Measurements from ENCODE around the gene AKNAD1. TPM values are rescaled to one million over a fixed set of nuclear protein-coding genes. Genes with fewer than 3 reads are reported as not detected.
"Not testable (repeated sequence)": the region's sequence is repeated elsewhere in the genome, so short reads cannot be mapped to it uniquely, and the experiment has no call there.

AKNAD1 gene
- total and polyA plus RNA-seq, 2 of the 13 experiments (the other 11 are each of a cell fraction or from before 2014, with no cell fraction given) = not detected

- H2AFZ ChIP-seq (ENCODE audit: low read length); H3K9me3 ChIP-seq (ENCODE audit: low read length); H3K4me3 ChIP-seq (replicated peaks in 1 of 3; ENCODE audit: insufficient read depth in 1 of 3, low read depth in 2 of 3, low read length in 3 of 3); H3K27me3 ChIP-seq (ENCODE audit: control insufficient read depth in 1 of 2, insufficient read depth in 2 of 2, low read length in 2 of 2); ATAC-seq; FAIRE-seq; H3K4me2 ChIP-seq (ENCODE audit: low read depth, low read length); H4K20me1 ChIP-seq (ENCODE audit: insufficient read depth, low read length); H3K36me3 ChIP-seq (replicated peaks in 1 of 2; ENCODE audit: control insufficient read depth in 1 of 2, insufficient read depth in 2 of 2, low read length in 2 of 2); DNase-seq (ENCODE audit: low spot score); intact Hi-C loops (cut with micrococcal nuclease; ENCODE audit: unreplicated experiment); in situ Hi-C loops (cut with HindIII; ENCODE audit: extremely low pct_ligation_motif_present, low pct_unique_long_range_greater_than_20kb); CTCF ChIA-PET (ENCODE audit: low intra/inter-chr PET ratio, low total read pairs); H3K79me2 ChIP-seq (ENCODE audit: insufficient read depth, low read length); BruUV-seq (replicated peaks); H3K9ac ChIP-seq (ENCODE audit: insufficient read depth, low read depth, low read length): not testable (repeated sequence)
- WGBS (ENCODE audit: low lambda C conversion rate) = 96% methylated on average over 6 of the region's 6 CpGs
- Histone ChIP-seq H3K27ac (ENCODE audit: extremely low read length, insufficient read depth, low read length) (peak overlapping the region; percentile 39), H3K4me1 (ENCODE audit: insufficient read depth, low read length) (peaks cover 16% of the 10 kb centered on the region)
- POLR2A ChIA-PET = interaction anchor here (1.0 to 1.3 kb wide), 2 partner anchors 12 to 61 kb away, joined by 3 to 7 read pairs; partner anchors contain the start of gene GPSM2
Observed at GRCh38 chr1:108889006-108889645, 32.2 kb upstream of the AKNAD1 start.

- Histone ChIP-seq H3K27me3 (ENCODE audit: control insufficient read depth in 1 of 2, insufficient read depth in 2 of 2, low read length in 2 of 2) (no peaks in the 10 kb centered on the region), H4K20me1 (ENCODE audit: insufficient read depth, low read length) (no peaks in the 10 kb centered on the region), H3K9me3 (ENCODE audit: low read length) (no peaks in the 10 kb centered on the region), H3K4me1 (ENCODE audit: insufficient read depth, low read length) (peaks cover 16% of the 10 kb centered on the region), H3K4me2 (ENCODE audit: low read depth, low read length) (no peak overlapping the region), H3K79me2 (ENCODE audit: insufficient read depth, low read length) (peaks cover 4% of the 10 kb centered on the region), H3K9ac (ENCODE audit: insufficient read depth, low read depth, low read length) (no peak overlapping the region), H3K4me3 (replicated peaks in 1 of 3; ENCODE audit: insufficient read depth in 1 of 3, low read depth in 2 of 3, low read length in 3 of 3) (no peak overlapping the region), H2AFZ (ENCODE audit: low read length) (no peak overlapping the region), H3K36me3 (replicated peaks in 1 of 2; ENCODE audit: control insufficient read depth in 1 of 2, insufficient read depth in 2 of 2, low read length in 2 of 2) (0 out of 5 replicates have a peak, but pooled peaks cover 0 to 2% of the 10 kb centered on the region in 2 experiments), H3K27ac (ENCODE audit: extremely low read length, insufficient read depth, low read length) (no peak overlapping the region)
- ChIA-PET CTCF (ENCODE audit: low intra/inter-chr PET ratio, low total read pairs) (no interaction called here), POLR2A (no interaction called here)
- intact Hi-C loops (cut with micrococcal nuclease; ENCODE audit: unreplicated experiment) (no loop called here), in situ Hi-C loops (cut with HindIII; ENCODE audit: extremely low pct_ligation_motif_present, low pct_unique_long_range_greater_than_20kb) (no loop called here)
- 99% methylated on average over 2 of the region's 2 CpGs for WGBS (ENCODE audit: low lambda C conversion rate)
- TF ChIP-seq ZNF609 (CRISPR knock-in tag; IDR thresholded peaks at IDR 0.05; ENCODE audit: borderline replicate concordance) (no peak), HMG20A (CRISPR knock-in tag; IDR thresholded peaks at IDR 0.05; ENCODE audit: borderline replicate concordance) (no peak), MBNL3 (CRISPR knock-in tag; conservative IDR thresholded peaks at IDR 0.05) (no peak)
- no peak for ATAC-seq
- no TSS peak for BruUV-seq (replicated peaks)
- no peak for FAIRE-seq
- no peak for DNase-seq (ENCODE audit: low spot score)
Observed at GRCh38 chr1:108886292-108886691, 29.4 kb upstream of the AKNAD1 start.
